HG03025 (cell line): Measurements from ENCODE around the gene DUSP3.

Source experiments
- ATAC-seq: cut with Tn5 transposase; IDR thresholded peaks from one replicate; pipeline ENCODE4 v1.9.1; 2021; ENCODE audit warnings: mild to moderate bottlenecking, moderate library complexity; ENCODE audit not compliant: unreplicated experiment, low FRiP score

DUSP3 gene

DNA sequence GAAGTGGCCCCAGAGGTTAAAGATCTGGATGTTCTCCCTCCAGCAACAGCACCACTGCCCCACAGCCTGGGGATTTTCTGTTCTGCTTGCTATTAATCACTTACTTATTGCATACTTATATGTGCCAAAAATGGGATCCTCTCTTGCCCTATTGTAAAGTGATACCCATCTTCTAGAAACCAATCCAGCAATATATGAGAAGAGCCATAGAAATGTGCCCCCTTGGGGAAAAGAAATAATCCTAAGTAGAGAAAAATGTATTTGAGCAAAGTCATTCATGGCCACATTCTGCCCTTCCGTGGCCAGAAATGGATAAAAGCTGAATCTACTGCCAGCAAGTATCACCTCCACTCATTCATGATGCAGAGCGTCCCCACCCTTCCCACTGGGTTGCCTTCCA is 41.1 kb downstream of the DUSP3 start:
- ATAC-seq, result no peak

DNA sequence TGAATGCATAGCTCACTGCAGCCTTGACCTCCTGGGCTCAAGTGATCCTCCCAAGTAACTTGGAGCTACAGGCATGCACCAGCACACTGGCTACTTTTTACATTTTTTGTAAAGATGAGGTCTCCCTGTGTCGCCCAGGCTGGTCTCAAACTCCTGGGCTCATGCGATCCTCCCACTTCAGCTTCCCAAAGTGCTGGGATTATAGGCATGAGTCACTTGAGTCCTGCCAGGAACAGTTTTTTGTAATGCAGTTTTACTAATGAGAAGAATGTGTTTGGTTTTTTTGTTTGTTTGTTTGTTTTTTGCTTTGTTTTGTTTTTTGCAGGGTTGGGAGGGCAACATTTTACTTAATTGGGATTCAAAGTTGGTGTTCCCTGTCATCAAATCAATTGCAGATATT is 42.4 kb downstream of the DUSP3 start:
- ATAC-seq, result no peak

DNA sequence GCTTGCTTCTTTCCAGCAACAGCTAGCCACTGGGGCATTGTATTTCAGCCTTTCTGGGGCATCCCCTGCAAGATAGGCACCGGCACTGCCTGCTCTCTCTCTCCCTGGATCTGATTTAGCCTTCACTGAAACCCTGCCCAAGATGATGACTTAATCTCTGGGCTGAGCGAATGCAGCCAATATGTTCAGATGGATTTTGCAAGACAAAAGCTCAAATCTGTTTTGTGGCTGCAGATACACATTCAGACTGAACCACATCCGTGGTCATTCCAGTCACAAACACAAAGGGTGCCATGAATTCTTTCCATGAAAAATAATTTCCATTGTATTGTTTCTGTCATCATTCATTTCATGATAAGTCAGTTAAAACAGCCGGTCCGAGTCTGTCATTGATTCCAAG is 44.4 kb downstream of the DUSP3 start:
- no peak for ATAC-seq

DNA sequence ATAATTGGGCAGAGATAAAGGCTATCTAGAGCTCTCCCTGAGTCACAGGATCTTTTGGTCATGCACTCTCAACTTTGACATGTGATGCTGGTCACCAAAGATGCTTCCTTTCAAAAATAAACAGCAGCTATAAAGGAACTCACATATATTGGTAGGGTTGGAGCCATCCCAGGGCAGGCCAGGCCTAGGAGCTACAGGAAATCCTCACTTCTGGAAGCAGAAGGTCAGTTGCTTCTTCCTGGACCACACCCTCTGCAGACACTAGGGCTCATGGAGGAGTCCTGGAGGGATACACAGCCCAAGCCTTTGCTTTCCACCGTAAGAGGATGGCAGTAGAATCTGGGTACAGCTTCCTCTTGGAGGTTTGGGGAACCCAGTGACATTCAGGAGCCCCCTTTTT is 44.8 kb downstream of the DUSP3 start:
- no peak for ATAC-seq

DNA sequence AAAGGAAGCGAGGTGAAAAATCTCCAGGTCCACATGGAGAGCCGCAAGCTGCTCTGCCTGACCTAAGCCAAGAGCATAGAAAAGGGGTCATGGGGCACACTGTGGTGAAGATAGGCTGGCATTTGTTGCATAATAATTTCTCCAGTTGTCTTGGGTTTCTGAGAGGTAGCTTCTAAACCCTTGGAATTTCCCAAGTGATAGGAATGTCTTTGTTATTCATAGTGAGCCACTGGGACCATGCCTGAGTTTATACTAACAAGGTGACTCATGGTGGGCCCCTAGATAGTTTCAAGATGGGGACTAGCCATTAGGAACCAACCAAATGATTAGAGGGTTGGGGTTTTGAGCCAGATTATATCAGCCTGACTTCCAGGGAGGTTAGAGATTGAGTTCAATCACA is 45.8 kb downstream of the DUSP3 start:
- no peak for ATAC-seq

DNA sequence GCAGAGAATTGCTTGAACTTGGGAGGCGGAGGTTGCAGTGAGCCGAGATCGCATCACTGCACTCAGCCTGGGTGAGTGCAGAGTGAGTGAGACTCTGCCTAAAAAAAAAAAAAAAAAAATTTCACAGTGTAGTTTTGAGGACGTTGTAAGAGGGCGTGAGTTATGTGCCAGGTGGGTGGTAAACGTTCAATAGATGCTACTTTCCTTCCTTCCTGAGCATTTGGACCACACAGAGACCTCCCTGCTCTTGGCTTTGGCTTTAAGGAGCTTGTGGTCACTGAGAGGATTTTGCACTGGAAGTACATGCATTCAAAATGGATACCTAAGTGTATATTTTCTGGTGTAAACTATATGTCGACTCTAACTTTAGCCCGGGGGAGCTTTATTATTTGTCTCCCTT is 50.7 kb downstream of the DUSP3 start:
- ATAC-seq, result no peak

DNA sequence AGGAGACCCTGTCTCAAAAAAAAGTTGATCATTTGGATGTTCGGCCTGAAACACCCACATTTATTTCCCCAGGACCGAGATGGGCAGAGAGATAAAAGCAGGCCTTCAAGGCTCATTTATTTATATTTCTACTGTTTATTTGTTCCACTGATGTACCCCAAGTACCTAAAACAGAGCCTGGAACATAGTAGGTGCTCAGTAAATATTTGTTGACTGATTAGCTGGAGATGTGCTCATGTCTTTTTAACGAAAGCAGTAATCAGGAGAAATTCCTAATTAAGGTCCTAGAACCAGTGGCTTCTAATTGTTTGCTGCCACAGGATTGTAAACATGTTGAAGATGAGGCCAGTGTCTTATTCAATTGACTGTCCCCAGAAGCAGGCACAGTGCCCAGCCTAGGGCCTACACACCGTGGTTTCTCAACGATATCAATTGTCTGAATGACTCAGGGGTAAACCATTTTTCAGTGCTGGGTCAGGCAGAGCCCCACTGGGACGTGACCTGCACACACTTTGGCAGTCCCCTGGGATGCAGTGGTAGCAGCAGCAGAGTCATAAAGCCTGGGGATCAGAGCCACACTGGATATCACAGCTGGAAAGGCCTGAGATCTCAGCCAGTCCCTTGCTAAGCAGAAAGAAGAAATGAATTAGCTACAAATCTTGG is 54.9 kb downstream of the DUSP3 start:
- no peak for ATAC-seq

DNA sequence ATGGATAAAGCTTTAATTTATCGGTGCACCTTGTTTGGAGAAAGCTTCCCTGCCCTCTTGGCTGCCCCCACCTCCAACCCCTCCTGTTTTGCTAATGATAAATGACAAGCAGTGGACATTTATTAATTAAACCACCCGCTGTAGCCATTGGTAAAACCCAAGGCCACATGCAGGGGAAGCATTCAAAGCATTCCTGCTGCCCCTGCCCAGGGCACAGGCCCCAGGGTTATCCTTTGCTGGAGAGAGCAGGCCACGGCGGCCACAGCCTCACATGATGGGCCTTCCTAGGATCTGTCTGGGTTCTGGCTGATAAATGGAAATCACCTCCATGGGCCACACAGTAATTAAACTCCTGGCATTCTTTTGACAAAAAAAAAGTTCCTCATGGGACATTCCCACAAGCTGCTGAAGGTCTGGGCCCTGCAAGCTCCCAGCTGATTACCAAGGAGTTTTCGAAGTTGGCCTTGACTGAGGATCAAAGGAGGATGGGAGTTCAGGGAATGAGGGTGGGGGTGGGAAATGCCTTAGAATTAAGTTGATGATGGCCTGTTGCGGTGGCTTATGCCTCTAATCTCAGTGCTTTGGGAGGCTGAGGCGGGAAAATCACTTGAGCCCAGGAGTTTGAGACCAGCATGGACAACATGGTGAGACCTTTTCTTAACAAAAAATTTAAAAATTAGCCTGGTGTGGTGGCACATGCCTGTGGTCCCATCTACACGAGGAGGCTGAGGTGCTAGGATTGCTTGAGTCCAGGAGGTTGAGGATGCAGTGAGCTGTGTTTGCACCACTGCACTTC is 55.7 kb downstream of the DUSP3 start:
- ATAC-seq, result no peak

DNA sequence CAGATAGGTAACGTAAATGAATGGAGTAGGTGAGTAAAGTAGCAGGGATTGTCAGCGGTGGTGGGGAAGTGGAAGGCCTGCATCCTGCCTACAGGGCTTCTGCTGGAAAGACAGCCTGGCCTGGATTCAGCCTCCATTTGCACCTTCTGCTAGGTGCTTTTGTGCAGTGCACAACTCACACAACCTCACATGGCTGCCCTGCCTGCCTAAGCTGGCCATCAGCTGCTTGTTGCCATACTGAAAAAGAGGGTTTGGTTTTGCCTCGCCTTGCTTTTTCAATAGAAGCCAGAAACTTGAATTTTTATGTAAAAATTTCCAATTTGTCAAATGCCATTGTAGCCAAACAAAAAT is 56.5 kb downstream of the DUSP3 start:
- ATAC-seq, result no peak

DNA sequence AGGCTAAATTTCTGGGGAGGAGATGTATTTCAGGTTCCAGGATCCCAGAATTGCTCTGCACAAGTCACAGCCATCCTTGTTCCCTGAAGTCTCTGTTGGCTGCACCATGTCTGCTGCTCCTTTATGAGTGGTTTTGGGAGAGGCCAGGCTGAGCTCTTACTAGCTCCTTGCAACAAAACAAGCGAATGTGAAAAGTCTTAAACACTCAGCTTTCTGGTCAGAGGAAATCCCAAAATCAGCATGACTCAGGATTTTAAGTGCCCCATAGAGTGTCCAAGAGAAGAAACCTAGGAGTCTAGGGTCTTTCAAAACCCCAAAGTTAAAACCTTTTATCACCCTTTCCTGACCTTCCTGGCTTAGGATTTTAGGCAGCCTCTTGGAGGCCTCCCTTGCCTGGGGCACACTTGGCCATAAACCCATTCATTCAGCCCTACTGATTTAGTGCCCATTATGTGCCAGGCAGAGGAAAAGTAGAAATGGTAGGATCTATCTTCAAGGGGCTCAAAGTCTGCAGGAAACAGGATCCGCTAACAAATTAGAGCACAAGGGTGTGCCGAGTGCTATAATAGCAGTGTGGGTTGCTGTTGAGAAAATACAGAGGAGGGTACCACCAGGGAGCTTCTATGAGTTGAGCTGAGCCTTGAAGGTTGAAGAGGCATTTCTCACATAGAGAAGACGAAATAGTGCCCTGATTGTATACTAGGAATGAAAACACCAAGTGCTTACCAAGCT is 57.1 kb downstream of the DUSP3 start:
- ATAC-seq, result no peak

DNA sequence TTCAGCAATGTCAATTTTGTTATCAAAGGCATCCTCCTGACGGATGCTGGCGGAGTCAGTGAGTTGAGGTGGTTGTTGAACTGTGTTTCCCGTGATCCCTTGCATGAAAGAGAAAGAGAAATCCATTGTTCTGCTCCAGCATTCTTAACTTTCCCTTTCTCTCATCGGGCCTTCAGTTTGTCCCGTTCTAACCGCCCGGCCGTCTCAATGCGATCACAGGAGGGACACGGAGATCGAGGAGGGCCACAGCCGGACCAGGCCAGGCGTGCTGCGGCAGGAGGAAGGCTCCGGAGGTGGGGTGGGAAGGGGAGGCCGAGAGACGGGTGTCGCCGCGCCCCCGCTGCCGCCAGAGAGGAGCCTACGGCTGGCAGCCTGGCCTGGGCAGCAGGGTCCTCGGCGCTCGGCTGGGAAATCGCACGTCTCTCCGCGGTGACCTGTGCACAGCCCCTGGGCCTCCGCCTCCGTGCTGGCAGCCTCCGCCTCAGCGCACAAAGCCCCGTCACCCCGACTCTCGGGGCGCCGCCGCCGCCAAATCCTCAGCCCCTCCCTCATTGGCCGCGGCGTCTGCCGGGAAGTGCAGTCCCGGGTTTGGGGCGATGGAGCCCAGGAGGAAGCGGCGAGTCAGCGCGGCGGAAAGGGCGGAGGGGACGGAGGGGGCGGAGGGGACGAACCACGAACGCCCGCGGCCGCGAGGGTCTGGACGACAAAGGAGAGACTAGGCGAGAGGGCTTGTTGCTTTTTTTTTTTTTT is 58.3 kb downstream of the DUSP3 start:
- no peak for ATAC-seq

DNA sequence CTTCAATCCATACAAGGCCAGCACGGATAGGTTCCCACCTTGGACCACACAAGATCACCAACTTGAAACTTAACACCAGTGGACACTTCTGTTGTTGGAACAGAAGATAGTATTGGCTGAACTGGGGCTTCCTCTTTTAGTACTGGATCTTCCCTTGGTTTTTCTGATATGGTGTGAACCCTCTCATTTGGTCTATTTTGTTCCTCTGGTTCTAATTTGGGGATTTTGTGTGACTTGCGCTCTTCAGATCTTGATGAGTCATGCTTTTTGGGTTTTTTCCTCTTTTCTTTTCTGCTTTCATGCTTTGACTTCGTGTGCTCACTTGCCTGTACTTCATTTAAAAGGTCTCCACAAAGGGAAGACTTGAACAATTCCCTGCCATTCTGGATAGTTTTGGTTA is 59.2 kb downstream of the DUSP3 start:
- no peak for ATAC-seq

DNA sequence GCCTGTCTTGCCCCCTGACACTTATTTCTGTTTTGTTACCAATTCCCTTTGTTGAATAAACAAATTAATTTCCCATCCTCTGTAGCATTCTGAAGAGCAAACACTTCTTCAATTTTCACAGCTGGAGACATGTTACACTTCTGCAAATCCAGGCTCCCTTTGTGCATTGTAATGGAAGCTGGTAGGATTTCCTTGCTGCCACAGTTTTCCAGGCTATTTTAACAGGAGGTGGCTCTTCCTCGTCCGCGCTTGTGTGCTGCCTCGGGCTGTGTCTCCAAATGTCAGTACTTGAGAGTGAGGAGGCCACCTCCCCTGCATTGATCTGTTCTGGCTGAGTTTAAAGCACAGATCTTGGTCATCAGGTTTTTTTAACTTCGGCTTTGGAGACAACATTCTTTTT is 60.2 kb downstream of the DUSP3 start:
- ATAC-seq, result no peak

DNA sequence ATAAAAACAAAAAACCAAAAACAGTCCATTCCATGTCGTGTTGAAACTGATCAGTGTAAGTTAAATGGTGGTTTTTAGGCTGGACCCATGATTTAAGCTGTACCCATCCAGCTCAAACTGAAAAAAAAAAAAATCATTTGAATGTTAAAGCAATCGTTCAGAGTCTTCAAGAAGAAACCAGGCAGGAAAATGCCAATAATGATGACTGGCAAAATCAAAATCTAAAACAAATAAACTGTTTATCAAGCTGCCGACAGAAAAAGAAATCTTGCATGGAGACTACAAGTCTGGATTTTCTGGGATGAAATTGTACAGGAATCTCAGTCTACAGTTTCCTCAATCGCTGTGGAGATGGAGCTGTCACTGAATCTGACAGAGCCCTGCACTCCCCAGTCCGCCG is 60.9 kb downstream of the DUSP3 start:
- ATAC-seq, result no peak
